NCI-H187 treated with DMSO at 0.1 percent for 48 hours (cell line): ENCODE data around the gene SLC49A3.

ENCODE experiments used
- DNase-seq: peaks from one replicate; lab custom pipeline; 2025; lab: John Stamatoyannopoulos, UW

SLC49A3 gene

DNA sequence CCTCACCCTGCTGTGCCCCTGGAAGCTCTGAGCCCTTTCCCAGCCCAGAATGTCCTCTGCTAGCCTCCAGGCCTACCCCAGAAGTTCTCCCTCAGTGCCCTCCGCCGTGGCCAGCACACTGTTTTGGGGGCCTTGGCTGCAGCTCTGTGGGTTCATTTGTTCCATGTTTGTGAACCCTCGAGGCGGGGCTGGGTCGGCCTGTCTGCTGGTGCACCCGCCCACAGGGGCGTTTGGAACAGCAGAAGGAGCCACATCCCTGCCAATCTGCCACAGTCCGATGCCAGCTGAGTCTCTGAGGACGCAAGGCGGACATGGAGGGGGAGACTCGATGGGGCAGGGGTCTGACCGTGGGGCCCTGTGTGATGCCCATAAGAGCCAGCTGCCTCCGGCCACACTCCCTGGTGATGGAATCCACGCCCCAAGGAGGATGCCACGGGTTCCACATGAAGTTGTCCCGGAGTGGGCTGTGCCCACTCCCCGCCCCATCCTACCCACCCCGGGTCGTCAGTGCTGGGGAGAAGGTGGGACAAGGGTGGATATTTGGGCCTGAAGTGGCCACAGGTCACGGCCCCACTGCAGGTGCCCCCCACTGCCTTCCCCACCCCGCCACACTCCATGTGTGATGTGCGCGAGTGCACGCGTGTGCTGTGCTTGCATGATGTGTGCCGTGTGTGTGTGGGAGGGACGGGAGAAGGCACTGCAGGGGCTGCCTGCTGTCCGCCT, 22.0 kb downstream of the SLC49A3 start:
- DNase-seq: no peak

- no peak for DNase-seq
These were observed 22.5 kb downstream of the SLC49A3 start for GRCh38 chr4:666436-666810.

GRCh38 chr4:665751-666435, 23.1 kb downstream of the SLC49A3 start:
- no peak for DNase-seq

DNA sequence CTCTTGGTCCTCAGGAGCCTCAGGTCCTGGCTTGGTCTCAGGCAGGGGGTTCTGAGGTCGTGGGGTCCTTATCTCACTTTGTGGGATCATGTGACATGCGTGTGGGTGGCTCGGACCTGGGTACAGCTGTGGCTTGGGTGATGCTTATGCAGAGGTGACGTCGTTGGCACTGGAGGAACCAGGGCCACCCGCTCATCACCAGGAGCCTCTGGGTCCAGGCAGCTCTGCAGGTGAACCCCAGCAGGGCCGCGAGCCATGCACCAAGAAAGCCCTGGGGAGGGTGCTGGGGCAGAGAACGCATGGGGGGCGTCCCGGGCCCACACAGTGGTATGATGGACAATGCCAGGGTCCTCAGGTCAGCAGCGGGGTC, 23.6 kb downstream of the SLC49A3 start:
- no peak for DNase-seq

- DNase-seq: no peak
These were observed 24.2 kb downstream of the SLC49A3 start for GRCh38 chr4:664713-665231.

GRCh38 chr4:663438-664428, 25.2 kb downstream of the SLC49A3 start:
- no peak for DNase-seq

DNA sequence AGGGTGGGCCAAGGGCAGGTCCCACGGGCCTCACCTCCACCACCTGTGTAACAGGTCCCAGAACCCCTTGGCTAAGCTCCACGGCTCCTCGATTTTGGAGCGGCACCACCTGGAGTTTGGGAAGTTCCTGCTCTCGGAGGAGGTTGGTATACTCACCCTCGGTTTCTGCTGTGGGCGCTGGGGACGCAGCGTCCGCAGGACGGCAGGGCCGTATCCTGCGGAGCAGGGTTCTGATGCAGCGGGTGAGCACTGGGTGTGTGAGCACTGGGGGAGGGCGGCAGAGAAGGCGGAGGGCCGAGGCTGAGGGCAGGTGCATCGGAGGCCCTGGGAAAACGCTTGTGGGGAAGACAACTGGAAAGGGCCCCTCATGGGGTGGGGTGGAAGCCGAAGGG, 25.9 kb downstream of the SLC49A3 start:
- DNase-seq: no peak

GRCh38 chr4:661881-662761, 26.8 kb downstream of the SLC49A3 start:
- no peak for DNase-seq

- no peak for DNase-seq
These were observed 27.7 kb downstream of the SLC49A3 start for GRCh38 chr4:661231-661630.

DNA sequence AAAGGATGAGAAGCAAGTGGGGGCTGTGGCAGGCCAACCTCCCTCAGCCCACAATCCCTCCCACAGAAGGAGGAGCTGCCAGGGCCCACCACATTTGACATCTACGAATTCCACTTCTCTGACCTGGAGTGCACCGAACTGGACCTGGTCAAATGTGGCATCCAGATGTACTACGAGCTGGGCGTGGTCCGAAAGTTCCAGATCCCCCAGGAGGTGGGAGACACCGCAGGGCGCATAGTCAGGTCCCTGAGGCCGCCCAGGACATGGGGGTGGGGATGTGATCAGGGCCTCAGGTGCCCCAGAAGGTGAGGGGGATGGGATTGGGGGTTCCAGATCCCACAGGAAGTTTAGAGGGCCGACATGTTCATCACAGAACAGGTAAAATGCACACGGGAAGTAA, 28.6 kb downstream of the SLC49A3 start:
- DNase-seq: no peak

DNA sequence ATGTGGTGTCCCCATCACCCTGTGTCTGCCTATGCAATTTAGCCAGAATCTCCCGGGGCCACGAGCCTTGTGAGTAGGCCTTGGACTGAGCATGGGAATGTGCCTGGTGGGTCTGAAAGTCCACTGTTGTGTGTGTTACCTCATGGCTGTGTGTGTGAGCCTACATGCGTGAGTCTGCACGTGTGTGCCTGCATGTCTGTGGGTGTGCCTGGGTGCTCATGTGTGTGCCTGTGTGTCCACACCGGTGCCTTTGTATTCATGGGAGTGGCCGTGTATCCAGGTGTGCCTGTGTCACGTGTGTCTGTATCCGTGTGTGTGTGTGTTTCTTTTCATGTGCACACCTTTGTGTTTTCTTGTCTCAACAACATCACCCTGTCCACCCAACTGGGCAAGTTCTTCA, 29.1 kb downstream of the SLC49A3 start:
- no peak for DNase-seq

GRCh38 chr4:658681-659667, 30.0 kb downstream of the SLC49A3 start:
- DNase-seq: no peak

DNA sequence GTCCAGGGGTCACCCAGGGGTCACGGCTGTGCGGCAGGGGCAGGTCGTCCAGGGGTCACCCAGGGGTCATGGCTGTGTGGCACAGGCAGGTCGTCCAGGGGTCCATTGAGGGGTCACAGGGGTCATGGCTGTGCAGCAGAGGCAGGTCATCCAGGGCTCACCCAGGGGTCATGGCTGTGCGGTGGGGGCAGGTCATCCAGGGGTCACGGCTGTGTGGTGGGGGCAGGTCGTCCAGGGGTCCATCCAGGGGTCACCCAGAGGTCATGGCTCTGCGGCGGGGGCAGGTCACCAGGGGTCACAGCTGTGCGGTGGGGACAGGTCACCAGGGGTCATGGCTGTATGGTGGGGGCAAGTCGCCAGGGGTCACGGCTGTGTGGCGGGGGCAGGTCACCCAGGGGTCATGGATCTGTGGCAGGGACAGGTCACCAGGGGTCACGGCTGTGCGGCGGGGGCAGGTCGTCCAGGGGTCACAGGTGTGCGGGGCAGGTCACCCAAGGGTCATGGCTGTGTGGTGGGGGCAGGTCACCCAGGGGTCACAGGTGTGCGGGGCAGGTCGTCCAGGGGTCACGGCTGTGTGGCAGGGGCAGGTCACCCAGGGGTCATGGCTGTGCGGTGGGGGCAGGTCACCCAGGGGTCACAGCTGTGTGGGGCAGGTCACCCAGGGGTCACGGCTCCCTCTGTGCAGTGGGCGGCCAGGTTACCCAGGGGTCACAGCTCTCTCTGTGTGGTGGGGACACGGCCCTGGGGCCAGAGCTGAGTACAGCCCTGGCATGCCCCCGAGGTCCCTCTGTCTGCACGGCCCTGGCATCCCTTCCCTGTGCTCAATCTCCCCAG, 30.9 kb downstream of the SLC49A3 start:
- DNase-seq: no peak

GRCh38 chr4:657338-657833, 31.6 kb downstream of the SLC49A3 start:
- no peak for DNase-seq

DNA sequence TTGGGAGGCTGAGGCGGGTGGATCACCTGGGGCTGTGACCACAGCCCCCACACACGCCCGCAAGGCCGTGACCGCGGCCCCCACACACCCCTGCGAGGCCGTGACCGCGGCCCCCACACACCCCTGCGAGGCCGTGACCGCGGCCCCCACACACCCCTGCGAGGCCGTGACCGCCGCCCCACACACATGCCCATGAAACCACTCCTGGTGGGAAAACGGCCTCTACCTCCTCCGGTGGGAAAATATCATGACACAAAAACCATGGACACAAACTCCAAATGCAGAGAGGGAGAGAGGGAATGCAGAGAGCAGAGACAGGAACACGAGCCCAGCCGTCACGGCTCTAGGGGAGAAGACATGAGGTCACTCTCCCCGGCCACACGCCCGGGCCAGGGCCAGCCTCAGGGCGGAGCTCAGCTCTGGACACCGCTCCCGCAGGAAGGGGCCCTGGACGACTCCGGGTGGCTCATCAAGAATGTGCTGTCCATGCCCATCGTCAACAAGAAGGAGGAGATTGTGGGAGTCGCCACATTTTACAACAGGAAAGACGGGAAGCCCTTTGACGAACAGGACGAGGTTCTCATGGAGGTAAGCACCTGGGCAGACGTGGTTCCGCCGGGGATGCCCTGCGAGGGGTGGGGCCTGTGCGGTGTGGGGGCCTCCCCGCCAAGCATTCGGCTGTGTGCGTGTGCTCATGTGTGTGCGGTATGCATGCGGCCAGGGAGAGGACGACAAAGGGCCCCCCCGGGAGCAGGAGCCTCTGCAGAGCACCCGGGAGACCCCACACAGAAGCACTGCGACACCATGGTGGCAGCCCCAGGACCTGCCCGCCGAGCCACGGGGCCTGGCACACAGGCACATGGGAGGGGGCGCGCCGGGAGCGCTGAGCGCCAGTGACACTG, 32.3 kb downstream of the SLC49A3 start:
- no peak for DNase-seq

- DNase-seq: no peak
These were observed 33.3 kb downstream of the SLC49A3 start for GRCh38 chr4:655464-656151.

GRCh38 chr4:654871-655463, 34.0 kb downstream of the SLC49A3 start:
- DNase-seq: no peak
